ENCODE data around the gene PACRG.

- TF ChIP-seq GATA2 (IDR thresholded peaks at IDR 0.05; ENCODE audit: low read depth, low read length) (no peak), GATA3 (IDR thresholded peaks at IDR 0.05; ENCODE audit: low read depth, low read length) (no peak)
These were observed 171.4 kb downstream of the PACRG start for GRCh38 chr6:162899148-162899547.
